Hematopoietic multipotent progenitor cell treated with erythropoietin and hydrocortisone succinate and interleukin-3 and kit ligand, for 8 days (in vitro differentiated cells): ENCODE data around the gene TMOD1.

Experiments
- DNase-seq: peaks from one replicate; pipeline ENCODE4 v3.0.0-alpha.2; 2015

TMOD1 gene

GRCh38 chr9:97548819-97549540 lies 47.5 kb downstream of the TMOD1 start:
- DNase-seq, result no peak

GRCh38 chr9:97550386-97550785 lies 48.9 kb downstream of the TMOD1 start:
- DNase-seq, result no peak

GRCh38 chr9:97551308-97551707 lies 49.8 kb downstream of the TMOD1 start:
- DNase-seq, result no peak

- DNase-seq, result no peak
These were observed 51.7 kb downstream of the TMOD1 start for GRCh38 chr9:97553141-97553540.

- DNase-seq, result no peak
These were observed 52.4 kb downstream of the TMOD1 start for GRCh38 chr9:97553841-97554240.

- DNase-seq, result no peak
These were observed 53.2 kb downstream of the TMOD1 start for GRCh38 chr9:97554566-97555075.

GRCh38 chr9:97555164-97555563 lies 53.7 kb downstream of the TMOD1 start:
- no peak for DNase-seq

- DNase-seq, result no peak
These were observed 54.7 kb downstream of the TMOD1 start for GRCh38 chr9:97556036-97556720.

GRCh38 chr9:97556721-97557605 lies 55.5 kb downstream of the TMOD1 start:
- DNase-seq, result no peak

- DNase-seq, result no peak
These were observed 56.2 kb downstream of the TMOD1 start for GRCh38 chr9:97557606-97558095.

- no peak for DNase-seq
These were observed 57.2 kb downstream of the TMOD1 start for GRCh38 chr9:97558701-97559101.

GRCh38 chr9:97559111-97559514 lies 57.6 kb downstream of the TMOD1 start:
- DNase-seq, result no peak

- DNase-seq, result no peak
These were observed 58.7 kb downstream of the TMOD1 start for GRCh38 chr9:97560154-97560553.

GRCh38 chr9:97560851-97561250 lies 59.4 kb downstream of the TMOD1 start:
- no peak for DNase-seq

GRCh38 chr9:97561501-97561900 lies 60.0 kb downstream of the TMOD1 start:
- no peak for DNase-seq

- no peak for DNase-seq
These were observed 61.1 kb downstream of the TMOD1 start for GRCh38 chr9:97562542-97562941.

- DNase-seq, result no peak
These were observed 62.1 kb downstream of the TMOD1 start for GRCh38 chr9:97563458-97564135.

- peak; percentile 83 for DNase-seq
These were observed 63.1 kb downstream of the TMOD1 start for GRCh38 chr9:97564291-97565175.

- DNase-seq, result no peak
These were observed 63.8 kb downstream of the TMOD1 start for GRCh38 chr9:97565262-97565661.

- no peak for DNase-seq
These were observed 65.9 kb downstream of the TMOD1 start for GRCh38 chr9:97567182-97567893.

GRCh38 chr9:97567894-97568202 lies 66.4 kb downstream of the TMOD1 start:
- DNase-seq, result peak; percentile 84
